H1 (cell line): ENCODE results near the gene LSR. TPM values are rescaled to one million over a fixed set of nuclear protein-coding genes. Genes with fewer than 3 reads are reported as not detected.
A peak's percentile ranks its signal among the peaks of the same experiment; 100 is the strongest.

Experiments used
- CTCF ChIA-PET: fragments of 300-600 bp; sonication (Branson Sonifier 250); formaldehyde crosslinking; loops from one replicate; lab custom pipeline; 2021; ENCODE audit not compliant: partially characterized antibody; lab: Charles Lee
- POLR2A ChIA-PET: fragments of 300-600 bp; sonication (Branson Sonifier 250); formaldehyde crosslinking; loops from one replicate; lab custom pipeline; 2021; ENCODE audit warnings: inconsistent platforms; ENCODE audit not compliant: partially characterized antibody; lab: Charles Lee
- DNase-seq, 2 experiments: peaks; one replicate each; pipeline versions ENCODE4 v3.0.0 to v3.0.0-alpha.2; 2010 to 2022; ENCODE audit warnings: low spot score in 2 of 2, low read depth in 1 of 2, mixed read lengths in 1 of 2
- FAIRE-seq: peaks from 2 replicates; lab custom pipeline; 2011; peaks lifted over from hg19 to GRCh38; lab: Jason Lieb, UNC
- H2AFZ ChIP-seq: 2 replicates; pipeline ENCODE4 v1.8.1; 2012; ENCODE audit warnings: low read length, inconsistent platforms
- H2AK5ac ChIP-seq: 2 replicates; pipeline ENCODE4 v1.6.1; 2013; ENCODE audit warnings: low read depth, low read length
- H2BK120ac ChIP-seq: replicated peaks from 2 replicates; pipeline ENCODE3; 2013; ENCODE audit warnings: low read depth, low read length, inconsistent platforms
- H2BK12ac ChIP-seq: 2 replicates; pipeline ENCODE4 v1.6.1; 2013; ENCODE audit warnings: low read depth, low read length
- H2BK15ac ChIP-seq: 2 replicates; pipeline ENCODE4 v1.6.1; 2013; ENCODE audit warnings: low read length
- H2BK20ac ChIP-seq: 2 replicates; pipeline ENCODE4 v1.6.1; 2013; ENCODE audit warnings: low read length
- H2BK5ac ChIP-seq: 2 replicates; pipeline ENCODE4 v1.6.1; 2013; ENCODE audit warnings: low read depth, low read length
- H3K14ac ChIP-seq: 2 replicates; pipeline ENCODE4 v1.6.1; 2013; ENCODE audit warnings: inconsistent platforms; ENCODE audit not compliant: insufficient read length
- H3K18ac ChIP-seq: 2 replicates; pipeline ENCODE4 v1.6.1; 2013; ENCODE audit warnings: low read length; ENCODE audit errors: extremely low read depth
- H3K23ac ChIP-seq: 2 replicates; pipeline ENCODE4 v1.6.1; 2013; ENCODE audit warnings: inconsistent platforms; ENCODE audit not compliant: insufficient read length
- H3K23me2 ChIP-seq: 2 replicates; pipeline ENCODE4 v1.6.1; 2013; ENCODE audit warnings: low read depth, low read length
- H3K27ac ChIP-seq: 2 replicates; pipeline ENCODE4 v1.6.1; 2011; ENCODE audit warnings: low read depth, low read length, inconsistent platforms
- H3K27me3 ChIP-seq, 4 experiments: replicated peaks in 1 of 4; 1 replicate in 1 of 4; 2 replicates in 3 of 4; pipeline versions ENCODE4 v1.6.1 to v1.8.1; 2011 to 2013; ENCODE audit warnings: low read length in 3 of 4, mild to moderate bottlenecking in 3 of 4, inconsistent platforms in 2 of 4, mixed read lengths in 2 of 4, moderate library complexity in 1 of 4; ENCODE audit not compliant: control insufficient read depth in 3 of 4, insufficient read depth in 3 of 4; ENCODE audit errors: extremely low read depth in 1 of 4
- H3K36me3 ChIP-seq, 4 experiments: 2 replicates each; pipeline versions ENCODE4 v1.6.1 to v1.8.1; 2011 to 2013; ENCODE audit warnings: mild to moderate bottlenecking in 4 of 4, low read length in 3 of 4, moderate library complexity in 2 of 4, control low read depth in 1 of 4, inconsistent platforms in 1 of 4; ENCODE audit not compliant: insufficient read depth in 4 of 4, control insufficient read depth in 2 of 4
- H3K4ac ChIP-seq: replicated peaks from 2 replicates; pipeline ENCODE3; 2013; ENCODE audit warnings: low read length, low read depth, mixed read lengths, inconsistent platforms; ENCODE audit not compliant: insufficient read length
- H3K4me1 ChIP-seq, 4 experiments: replicated peaks in 1 of 4; 1 replicate in 1 of 4; 2 replicates in 3 of 4; pipeline versions ENCODE4 v1.6.1 to v1.8.1; 2011 to 2013; ENCODE audit warnings: low read length in 3 of 4, inconsistent platforms in 2 of 4, mixed read lengths in 1 of 4; ENCODE audit not compliant: insufficient read depth in 4 of 4, control insufficient read depth in 3 of 4
- H3K4me2 ChIP-seq, 2 experiments: 2 replicates each; pipeline versions ENCODE4 v1.6.1 to v1.8.1; 2011 to 2013; ENCODE audit warnings: low read depth in 2 of 2, low read length in 2 of 2, control low read depth in 1 of 2, inconsistent platforms in 1 of 2, mild to moderate bottlenecking in 1 of 2; ENCODE audit not compliant: insufficient read depth in 1 of 2
- H3K4me3 ChIP-seq, 4 experiments: fragments of 200-600, 300-600 bp in 1 of 4; sonication (generic), shearing (Covaris generic), sonication (Bioruptor Twin) in 1 of 4; 2 replicates each; pipeline versions ENCODE4 v1.5.1 to v1.8.1; 2011 to 2016; ENCODE audit warnings: low read length in 4 of 4, low read depth in 3 of 4, control low read depth in 2 of 4, inconsistent platforms in 2 of 4, mild to moderate bottlenecking in 2 of 4, mixed read lengths in 1 of 4, moderate library complexity in 1 of 4; ENCODE audit not compliant: insufficient read depth in 2 of 4; ENCODE audit errors: extremely low read depth in 1 of 4
- H3K56ac ChIP-seq: replicated peaks from 2 replicates; pipeline ENCODE3; 2013; ENCODE audit warnings: low read depth, mild to moderate bottlenecking, mixed read lengths, low read length, inconsistent platforms; ENCODE audit not compliant: insufficient read length
- H3K79me1 ChIP-seq: 2 replicates; pipeline ENCODE4 v1.6.1; 2013; ENCODE audit warnings: low read depth, low read length, control low read depth
- H3K79me2 ChIP-seq, 2 experiments: 2 replicates each; pipeline versions ENCODE4 v1.6.1 to v1.8.1; 2012 to 2013; ENCODE audit warnings: low read length in 2 of 2, mild to moderate bottlenecking in 2 of 2, inconsistent platforms in 1 of 2; ENCODE audit not compliant: insufficient read depth in 2 of 2, control insufficient read depth in 1 of 2
- H3K9ac ChIP-seq, 4 experiments: replicated peaks in 1 of 4; 1 replicate in 1 of 4; 2 replicates in 3 of 4; pipeline versions ENCODE4 v1.6.1 to v1.8.1; 2011 to 2013; ENCODE audit warnings: low read depth in 3 of 4, low read length in 3 of 4, control low read depth in 2 of 4, mild to moderate bottlenecking in 2 of 4, moderate library complexity in 2 of 4, inconsistent platforms in 1 of 4; ENCODE audit errors: extremely low read depth in 1 of 4
- H3K9me3 ChIP-seq, 2 experiments: 2 replicates each; pipeline versions ENCODE4 v1.6.1 to v1.8.1; 2012 to 2013; ENCODE audit warnings: mild to moderate bottlenecking in 2 of 2, moderate library complexity in 2 of 2, control low read depth in 1 of 2, inconsistent platforms in 1 of 2, low read depth in 1 of 2, low read length in 1 of 2, mixed read lengths in 1 of 2; ENCODE audit not compliant: insufficient read depth in 2 of 2
- H4K20me1 ChIP-seq, 2 experiments: replicated peaks in 1 of 2; 2 replicates each; pipeline versions ENCODE3 to v1.8.1; 2011 to 2013; ENCODE audit warnings: inconsistent platforms in 2 of 2, low read length in 2 of 2, mild to moderate bottlenecking in 1 of 2; ENCODE audit not compliant: insufficient read depth in 2 of 2, control insufficient read depth in 1 of 2
- H4K5ac ChIP-seq: 2 replicates; pipeline ENCODE4 v1.6.1; 2013; ENCODE audit warnings: low read length, low read depth, mixed read lengths, inconsistent platforms; ENCODE audit not compliant: insufficient read length
- H4K8ac ChIP-seq: 2 replicates; pipeline ENCODE4 v1.8.0; 2013; ENCODE audit warnings: mild to moderate bottlenecking, moderate library complexity, low read length, inconsistent platforms; ENCODE audit not compliant: insufficient read depth; ENCODE audit errors: extremely low read depth
- H4K91ac ChIP-seq: replicated peaks from 2 replicates; pipeline ENCODE3; 2013; ENCODE audit warnings: low read length, mixed read lengths, inconsistent platforms; ENCODE audit not compliant: insufficient read length
- ASH2L ChIP-seq: fragments of 200-600, 300-600 bp; sonication (generic); IDR thresholded peaks from one replicate; pipeline ENCODE4 v1.7.1; 2017; ENCODE audit warnings: low read length
- CEBPB ChIP-seq: IDR thresholded peaks from 2 replicates; pipeline ENCODE4 v1.6.1; 2012; ENCODE audit warnings: low read depth, low read length
- CHD2 ChIP-seq: IDR thresholded peaks from 2 replicates; pipeline ENCODE4 v1.6.1; 2012; ENCODE audit warnings: low read length, improper control_type of control experiment
- CREB1 ChIP-seq: IDR thresholded peaks from 2 replicates; pipeline ENCODE4 v1.6.1; 2012; ENCODE audit warnings: inconsistent platforms
- E2F6 ChIP-seq: IDR thresholded peaks from 2 replicates; pipeline ENCODE4 v1.6.1; 2012; ENCODE audit warnings: inconsistent platforms
- EGR1 ChIP-seq: IDR thresholded peaks from 2 replicates; pipeline ENCODE4 v1.6.1; 2011; ENCODE audit warnings: low read depth, low read length, borderline replicate concordance
- GTF2F1 ChIP-seq: IDR thresholded peaks from 2 replicates; pipeline ENCODE4 v1.6.1; 2012; ENCODE audit warnings: low read depth, low read length, improper control_type of control experiment, borderline replicate concordance
- JUND ChIP-seq: IDR thresholded peaks from 2 replicates; pipeline ENCODE4 v1.6.1; 2011; ENCODE audit warnings: mild to moderate bottlenecking, improper control_type of control experiment, low read length
- SAP30 ChIP-seq: fragments of 300-600 bp; sonication (generic); IDR thresholded peaks from 2 replicates; pipeline ENCODE4 v1.7.1; 2012; ENCODE audit warnings: low read length, moderate library complexity, mild to moderate bottlenecking, inconsistent platforms; ENCODE audit not compliant: insufficient read depth, insufficient replicate concordance
- SP4 ChIP-seq: IDR thresholded peaks from 2 replicates; pipeline ENCODE4 v1.6.1; 2012; ENCODE audit warnings: low read length, inconsistent platforms
- SUZ12 ChIP-seq: fragments of 200-600 bp; sonication (generic); IDR thresholded peaks from 2 replicates; pipeline ENCODE4 v1.6.1; 2012; ENCODE audit warnings: mild to moderate bottlenecking, inconsistent platforms, low read length, moderate library complexity, mixed read lengths
- TBP ChIP-seq: IDR thresholded peaks from 2 replicates; pipeline ENCODE4 v1.6.1; 2011; ENCODE audit warnings: low read depth, low read length, improper control_type of control experiment
- ZNF274 ChIP-seq: IDR thresholded peaks from 2 replicates; pipeline ENCODE4 v1.7.0; 2012; ENCODE audit warnings: low read length, borderline replicate concordance; ENCODE audit errors: extremely low read depth
- WGBS, 2 experiments: shearing (Covaris generic) in 1 of 2; methylation state at CpG; one replicate each; pipeline versions ENCODE4 v1.1.6 to v1.1.7; 2013 to 2015; ENCODE audit warnings: low lambda C conversion rate in 2 of 2, mixed read lengths in 2 of 2, inconsistent platforms in 1 of 2, low coverage in 1 of 2, missing lambda C conversion rate in 1 of 2; ENCODE audit not compliant: insufficient replicate concordance in 2 of 2, insufficient coverage in 1 of 2, insufficient read length in 1 of 2; ENCODE audit errors: extremely low coverage in 1 of 2, missing lambda C conversion rate in 1 of 2; 5-methylcytosine and 5-hydroxymethylcytosine counted together
- polyA plus RNA-seq, 7 experiments: library from polyadenylated mRNA; depleted of rRNA in 3 of 7; stranded (reverse) in 5 of 7; unstranded in 2 of 7; fragments of >200 nt in 5 of 7; fragments of 200-250 nt in 2 of 7; gene quantifications; 1 replicate in 5 of 7; 2 replicates in 1 of 7; 4 replicates in 1 of 7; pipeline versions ENCODE4 v1.2.1 to v1.2.3, GENCODE V29; 2011 to 2013; ENCODE audit warnings: missing spikeins in 2 of 7, mixed read lengths in 2 of 7
- total RNA-seq: library from RNA; stranded (reverse); fragmentation: NEBNext Ultra II Directional; extraction: Animal tissue kit (Norgen Biotek cat#: 25700); gene quantifications from 2 replicates; pipeline ENCODE4 v1.2.1, GENCODE V29; 2021

The LSR gene
- total and polyA plus RNA-seq, 2 of the 8 experiments (the other 6 are each of a cell fraction or from before 2014, with no cell fraction given) = 159 to 186 TPM

- POLR2A ChIA-PET = interaction anchor here (0.6 to 1.2 kb wide), 3 partner anchors 25 to 1063 kb away, joined by 3 to 5 read pairs (median 4); partner anchors contain the start of gene LSR
- Histone ChIP-seq H3K27ac (no peak overlapping the region), H4K20me1 (no peaks in the 10 kb centered on the region), H2BK12ac (peak overlapping the region; percentile 60; the same call in 1 of the 2 replicates), H2BK120ac (no peak overlapping the region), H2AFZ (no peak overlapping the region), H3K23ac (no peak overlapping the region), H3K4me2 (no peak overlapping the region), H3K27me3 (no peaks in the 10 kb centered on the region; a peak in 1 of 7 replicates), H3K14ac (no peak overlapping the region), H4K91ac (no peak overlapping the region), H3K4me1 (peaks cover 0 to 12% (median 3%) of the 10 kb centered on the region in 4 experiments; a peak in 4 of 7 replicates), H3K36me3 (no peaks in the 10 kb centered on the region), H4K5ac (no peak overlapping the region), H2BK5ac (no peak overlapping the region), H3K56ac (no peak overlapping the region), H3K23me2 (no peaks in the 10 kb centered on the region), H3K9me3 (peaks cover 4 to 14% of the 10 kb centered on the region in 2 experiments), H2AK5ac (no peak overlapping the region), H2BK20ac (no peak overlapping the region), H3K79me2 (no peaks in the 10 kb centered on the region), H3K18ac (no peak overlapping the region), H3K4ac (no peak overlapping the region), H2BK15ac (no peak overlapping the region), H3K4me3 (no peak overlapping the region), H3K9ac (no peak overlapping the region), H4K8ac (no peak overlapping the region), H3K79me1 (no peaks in the 10 kb centered on the region)
- WGBS, 2 experiments = 81% methylated on average over 6 of the region's 6 CpGs; no CpG with 5 or more reads in 1 of the 2 experiments
- DNase-seq = no peak
- no peak for FAIRE-seq
- CTCF ChIA-PET = interaction anchor here (0.8 to 2.5 kb wide), 12 partner anchors 12 to 157 kb away, joined by 3 to 8 read pairs (median 4); partner anchors contain the start of genes FXYD5, FXYD7 and LGI4
- TF ChIP-seq EGR1 (no peak), GTF2F1 (no peak), ASH2L (no peak), CHD2 (no peak), SP4 (no peak), ZNF274 (no peak), SAP30 (no peak), CEBPB (no peak), TBP (no peak), SUZ12 (no peak), JUND (no peak), E2F6 (no peak), CREB1 (no peak)
These were observed 25.6 kb upstream of the LSR start for GRCh38 chr19:35223084-35223790.
